AG09309 (cell line): ENCODE data around the gene DUS3L.

ENCODE experiments used
- DNase-seq: peaks from one replicate; pipeline ENCODE4 v3.0.0-alpha.2; 2010; ENCODE audit warnings: low read depth
- H3K4me3 ChIP-seq: 2 replicates; pipeline ENCODE4 v1.5.1; 2011; ENCODE audit warnings: mild to moderate bottlenecking, low read depth, low read length, moderate library complexity; ENCODE audit not compliant: control insufficient read depth
- CTCF ChIP-seq: IDR thresholded peaks from 2 replicates; pipeline ENCODE4 v1.5.1; 2011; ENCODE audit warnings: mild to moderate bottlenecking, low read depth, low read length, inconsistent platforms; ENCODE audit not compliant: insufficient read depth, control insufficient read depth; ENCODE audit errors: missing control alignments

Gene DUS3L

GRCh38 chr19:5820785-5821184 is 29.8 kb upstream of the DUS3L start:
- no peak overlapping the region for H3K4me3 ChIP-seq
- DNase-seq, result no peak
- no peak for TF ChIP-seq CTCF

GRCh38 chr19:5818594-5818993 is 27.6 kb upstream of the DUS3L start:
- no peak for DNase-seq
- no peak overlapping the region for H3K4me3 ChIP-seq
- TF ChIP-seq CTCF, result no peak

- H3K4me3 ChIP-seq, result no peak overlapping the region
- no peak for DNase-seq
- TF ChIP-seq CTCF, result no peak
Observed at GRCh38 chr19:5817218-5817617, 26.3 kb upstream of the DUS3L start.

GRCh38 chr19:5814852-5815246 is 23.9 kb upstream of the DUS3L start:
- no peak for DNase-seq
- no peak overlapping the region for H3K4me3 ChIP-seq
- TF ChIP-seq CTCF, result no peak

- TF ChIP-seq CTCF, result no peak
- no peak for DNase-seq
- no peak overlapping the region for H3K4me3 ChIP-seq
Observed at GRCh38 chr19:5814123-5814851, 23.3 kb upstream of the DUS3L start.

- TF ChIP-seq CTCF, result no peak
- H3K4me3 ChIP-seq, result no peak overlapping the region
- DNase-seq, result no peak
Observed at GRCh38 chr19:5811117-5811516, 20.2 kb upstream of the DUS3L start.
